ENCODE data around the gene COPS6.
A peak's percentile ranks its signal among the peaks of the same experiment; 100 is the strongest.

The COPS6 gene

DNA sequence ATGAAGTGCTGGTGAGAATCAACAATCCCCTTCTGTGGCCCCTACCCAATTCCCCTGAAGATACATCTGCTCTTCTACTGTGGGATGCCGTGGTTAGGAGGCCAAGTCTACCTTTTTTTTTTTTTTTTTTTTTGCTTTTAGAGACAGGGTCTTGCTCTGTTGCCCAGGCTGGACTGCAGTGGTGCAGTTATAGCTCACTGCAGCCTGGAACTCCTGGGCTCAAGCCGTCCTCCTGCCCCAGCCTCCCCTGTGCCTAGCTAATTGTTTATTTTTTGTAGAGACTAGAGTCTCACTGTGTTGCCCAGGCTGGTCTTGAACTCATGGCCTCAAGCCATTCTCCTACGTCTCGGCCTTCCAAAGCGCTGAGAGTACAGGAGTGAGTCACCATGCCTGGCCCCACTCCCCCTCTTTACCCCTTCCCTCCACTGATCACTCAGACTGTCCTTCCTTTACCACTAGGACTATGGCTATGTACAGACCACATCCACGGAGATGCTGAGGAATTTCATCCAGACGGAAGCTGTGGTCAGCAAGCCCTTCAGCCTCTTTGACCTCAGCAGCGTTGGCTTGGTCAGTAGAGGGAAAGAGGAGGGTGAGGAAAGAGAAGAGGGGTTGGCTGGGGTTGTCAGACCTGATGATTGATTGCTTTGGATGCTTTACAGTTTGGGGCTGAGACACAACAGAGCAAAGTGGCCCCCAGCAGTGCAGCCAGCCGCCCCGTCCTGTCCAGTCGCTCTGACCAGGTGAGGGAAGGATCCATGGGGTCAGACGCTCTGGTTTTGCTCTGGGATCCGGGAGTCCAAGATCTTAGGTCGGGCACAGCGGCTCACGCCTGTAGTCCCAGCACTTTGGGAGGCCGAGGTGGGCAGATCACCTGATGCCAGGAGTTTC, 14.4 kb downstream of the COPS6 start:
- DNase-seq (no peak), ATAC-seq (replicated peaks) (no peak)
- H3K4me3 Mint-ChIP-seq: peak overlapping the region; percentile 96 to 98
- no peaks in the 10 kb centered on the region for H3K27me3 Mint-ChIP-seq
- H3K36me3 Mint-ChIP-seq: peaks cover 35 to 70% of the 10 kb centered on the region in 2 donors
- no peaks in the 10 kb centered on the region for H3K9me3 Mint-ChIP-seq
- peak overlapping the region; percentile 88 for H3K27ac Mint-ChIP-seq
- peaks cover 24 to 54% of the 10 kb centered on the region in 2 donors for H3K4me1 Mint-ChIP-seq

DNA sequence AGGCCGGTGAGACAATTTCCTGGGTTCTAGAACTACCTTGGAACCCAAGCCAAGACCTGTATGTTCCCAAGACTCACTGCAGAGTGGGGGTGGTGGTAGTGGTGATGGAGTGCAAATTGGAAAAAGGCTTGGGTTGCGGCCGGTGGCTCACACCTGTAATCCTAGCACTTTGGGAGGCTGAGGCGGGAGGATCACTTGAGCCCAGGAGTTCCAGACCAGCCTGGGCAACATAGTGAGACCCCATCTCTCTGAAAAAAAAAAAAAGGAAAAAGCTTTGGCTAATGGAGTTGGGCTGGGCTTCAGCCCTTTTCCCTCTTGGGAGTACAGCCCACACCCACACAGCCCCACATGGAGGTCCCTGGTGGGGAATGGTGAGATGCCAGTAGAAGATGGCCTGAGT, 16.8 kb downstream of the COPS6 start:
- H3K27me3 Mint-ChIP-seq: no peaks in the 10 kb centered on the region
- DNase-seq: no peak
- no peak overlapping the region for H3K4me3 Mint-ChIP-seq
- H3K27ac Mint-ChIP-seq: no peak overlapping the region
- no peak for ATAC-seq (replicated peaks)
- peaks cover 7 to 31% of the 10 kb centered on the region in 2 donors for H3K4me1 Mint-ChIP-seq
- H3K36me3 Mint-ChIP-seq: peaks cover 27 to 63% of the 10 kb centered on the region in 2 donors
- no peaks in the 10 kb centered on the region for H3K9me3 Mint-ChIP-seq

GRCh38 chr7:100106633-100107032, 17.9 kb downstream of the COPS6 start:
- no peak for DNase-seq
- Mint-ChIP-seq H3K9me3 (no peaks in the 10 kb centered on the region), H3K27ac (no peak overlapping the region), H3K4me3 (no peak overlapping the region), H3K4me1 (peaks cover 10 to 29% of the 10 kb centered on the region in 2 donors), H3K27me3 (no peaks in the 10 kb centered on the region), H3K36me3 (peaks cover 28 to 69% of the 10 kb centered on the region in 2 donors)
- ATAC-seq (replicated peaks): no peak

DNA sequence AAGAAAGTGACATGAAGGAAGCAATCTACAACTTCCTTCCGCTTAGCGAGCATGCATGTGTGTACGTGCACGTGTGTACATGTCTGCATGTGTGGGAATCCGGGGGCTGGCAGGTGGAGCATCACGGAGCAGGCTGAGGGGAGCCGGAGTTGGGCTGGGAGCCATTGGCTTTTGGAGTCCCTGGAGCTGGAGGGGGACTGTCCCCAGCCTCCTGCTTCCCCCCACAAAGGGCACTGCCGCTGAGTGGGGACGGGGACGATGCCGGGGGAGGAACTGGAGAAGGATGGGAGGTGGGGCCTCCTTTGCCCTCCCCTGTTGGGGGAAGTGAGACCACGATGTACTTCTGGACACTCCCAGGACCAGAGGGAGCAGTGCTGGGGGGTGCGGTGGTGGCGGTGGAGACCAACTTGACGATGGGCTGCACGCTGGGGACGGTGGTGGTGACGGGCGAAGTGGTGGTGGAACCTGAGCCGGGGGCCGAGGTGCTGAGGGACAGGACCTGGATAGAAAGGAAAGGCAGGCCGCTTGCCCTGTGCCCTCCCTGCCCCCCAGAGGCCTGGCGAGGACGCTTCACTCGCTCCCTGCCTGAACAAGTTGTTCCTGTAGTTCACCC, 18.5 kb downstream of the COPS6 start:
- Mint-ChIP-seq H3K27ac (peak overlapping the region; percentile 65), H3K27me3 (no peaks in the 10 kb centered on the region), H3K36me3 (peaks cover 31 to 72% of the 10 kb centered on the region in 2 donors), H3K4me1 (peaks cover 10 to 28% of the 10 kb centered on the region in 2 donors), H3K9me3 (no peaks in the 10 kb centered on the region), H3K4me3 (no peak overlapping the region)
- ATAC-seq (replicated peaks): no peak
- DNase-seq: no peak

GRCh38 chr7:100107890-100108289, 19.1 kb downstream of the COPS6 start:
- Mint-ChIP-seq H3K27me3 (no peaks in the 10 kb centered on the region), H3K9me3 (no peaks in the 10 kb centered on the region), H3K36me3 (peaks cover 37 to 78% of the 10 kb centered on the region in 2 donors)

GRCh38 chr7:100109521-100110163, 20.9 kb downstream of the COPS6 start:
- Mint-ChIP-seq H3K4me1 (peaks cover 3 to 15% of the 10 kb centered on the region in 2 donors), H3K36me3 (peaks cover 44 to 79% of the 10 kb centered on the region in 2 donors), H3K4me3 (no peak overlapping the region), H3K27ac (no peak overlapping the region), H3K27me3 (no peaks in the 10 kb centered on the region), H3K9me3 (no peaks in the 10 kb centered on the region)
- ATAC-seq (replicated peaks): no peak
- no peak for DNase-seq

More at GRCh38 chr7:100107890-100108289, 19.1 kb downstream of the COPS6 start:
- Mint-ChIP-seq H3K27ac (no peak overlapping the region), H3K4me3 (no peak overlapping the region), H3K4me1 (peaks cover 7 to 21% of the 10 kb centered on the region in 2 donors)
- ATAC-seq (replicated peaks) (no peak), DNase-seq (no peak)

DNA sequence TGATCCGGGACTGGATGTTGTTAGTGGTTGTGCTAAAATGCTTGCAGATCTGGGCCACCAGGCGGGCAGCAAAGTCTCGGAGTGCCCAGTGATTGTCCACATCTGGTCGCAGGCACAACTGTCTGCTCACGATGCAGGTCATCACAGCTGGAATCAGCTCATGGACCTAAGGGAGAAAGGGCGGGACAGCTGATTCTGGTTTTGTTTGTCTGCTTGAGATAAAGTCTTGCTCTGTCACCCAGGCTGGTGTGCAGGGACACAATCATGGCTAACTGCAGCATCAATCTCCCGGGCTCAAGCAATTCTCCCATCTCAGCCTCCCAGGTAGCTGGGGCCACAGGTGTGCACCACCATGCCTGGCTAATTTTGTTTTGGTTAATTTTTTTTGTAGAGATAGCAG, 22.4 kb downstream of the COPS6 start:
- H3K27me3 Mint-ChIP-seq: no peaks in the 10 kb centered on the region
- DNase-seq (no peak), ATAC-seq (replicated peaks) (no peak)
- peaks cover 3 to 15% of the 10 kb centered on the region in 2 donors for H3K4me1 Mint-ChIP-seq
- H3K27ac Mint-ChIP-seq: no peak overlapping the region
- H3K9me3 Mint-ChIP-seq: no peaks in the 10 kb centered on the region
- peaks cover 47 to 69% of the 10 kb centered on the region in 2 donors for H3K36me3 Mint-ChIP-seq
- no peak overlapping the region for H3K4me3 Mint-ChIP-seq

GRCh38 chr7:100111914-100112313, 23.1 kb downstream of the COPS6 start:
- Mint-ChIP-seq H3K4me3 (no peak overlapping the region), H3K4me1 (peaks cover 5 to 11% of the 10 kb centered on the region in 2 donors), H3K36me3 (peaks cover 48 to 68% of the 10 kb centered on the region in 2 donors), H3K27ac (no peak overlapping the region), H3K9me3 (no peaks in the 10 kb centered on the region), H3K27me3 (no peaks in the 10 kb centered on the region)
- ATAC-seq (replicated peaks) (no peak), DNase-seq (no peak)

GRCh38 chr7:100115026-100115425, 26.3 kb downstream of the COPS6 start:
- no peak overlapping the region for H3K27ac Mint-ChIP-seq
- no peaks in the 10 kb centered on the region for H3K9me3 Mint-ChIP-seq
- H3K4me3 Mint-ChIP-seq: no peak overlapping the region
- no peaks in the 10 kb centered on the region for H3K27me3 Mint-ChIP-seq
- peaks cover 34 to 53% of the 10 kb centered on the region in 2 donors for H3K36me3 Mint-ChIP-seq
- H3K4me1 Mint-ChIP-seq: peaks cover 8 to 18% of the 10 kb centered on the region in 2 donors
- DNase-seq (no peak), ATAC-seq (replicated peaks) (no peak)

- ATAC-seq (replicated peaks): no peak
- Mint-ChIP-seq H3K9me3 (no peaks in the 10 kb centered on the region), H3K36me3 (peaks cover 20 to 26% of the 10 kb centered on the region in 2 donors), H3K4me1 (peaks cover 14 to 33% of the 10 kb centered on the region in 2 donors), H3K27ac (peak overlapping the region; percentile 97), H3K4me3 (peak overlapping the region; percentile 87 to 99), H3K27me3 (no peaks in the 10 kb centered on the region)
- no peak for DNase-seq
These were observed 29.8 kb downstream of the COPS6 start for GRCh38 chr7:100118388-100119071.

DNA sequence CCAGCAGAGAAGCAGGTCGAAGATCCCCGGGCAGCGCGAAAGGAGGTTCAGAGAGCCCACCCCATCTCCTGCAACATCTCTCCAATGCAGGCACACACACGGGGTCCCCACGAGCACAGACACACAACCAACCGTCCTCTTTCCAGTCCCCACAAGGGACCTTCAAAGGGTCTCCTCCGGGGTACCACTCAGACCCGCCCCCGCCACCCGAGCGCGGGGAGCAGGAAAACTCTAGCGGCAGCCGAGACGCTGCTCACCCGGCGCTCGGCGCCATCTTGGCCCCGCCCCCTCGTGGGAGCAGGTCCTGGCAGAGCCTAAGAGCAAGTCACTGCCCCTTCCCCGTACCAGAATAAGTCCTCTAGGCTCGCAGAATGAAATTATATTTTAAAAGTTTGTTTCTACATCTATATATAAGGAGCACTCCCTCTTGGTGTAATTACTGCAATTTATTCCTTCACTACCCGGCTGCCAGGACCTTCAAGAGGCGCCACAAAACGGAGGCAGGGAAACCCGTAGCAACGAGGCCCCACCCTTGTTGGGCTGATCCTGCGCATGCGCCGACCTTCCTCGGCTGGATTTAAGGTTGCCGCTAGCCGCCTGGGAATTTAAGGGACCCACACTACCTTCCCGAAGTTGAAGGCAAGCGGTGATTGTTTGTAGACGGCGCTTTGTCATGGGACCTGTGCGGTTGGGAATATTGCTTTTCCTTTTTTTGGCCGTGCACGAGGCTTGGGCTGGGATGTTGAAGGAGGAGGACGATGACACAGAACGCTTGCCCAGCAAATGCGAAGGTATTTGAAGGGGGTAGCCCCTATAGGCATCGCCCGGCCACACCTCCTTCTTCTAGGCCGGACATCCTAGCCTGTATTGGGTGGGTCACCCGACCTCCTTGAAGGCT, 30.6 kb downstream of the COPS6 start, which contains the start of the genes CNPY4 and TAF6:
TSS of gene CNPY4 (plus strand) at position 563 of the 898 bp plus-strand sequence. CDS start at position 674, 111 bp downstream.
TSS of gene TAF6 (minus strand) at position 287 of the 898 bp plus-strand sequence. CDS start 5,149 bp downstream, outside the sequence.
- H3K36me3 Mint-ChIP-seq: peaks cover 15 to 19% of the 10 kb centered on the region in 2 donors
- no peaks in the 10 kb centered on the region for H3K9me3 Mint-ChIP-seq
- DNase-seq: peak; percentile 88
- H3K27ac Mint-ChIP-seq: peak within 1 kb of the TSS; percentile 97
- peak; percentile 87 for ATAC-seq (replicated peaks)
- peak within 1 kb of the TSS; percentile 87 to 99 for H3K4me3 Mint-ChIP-seq
- no peaks in the 10 kb centered on the region for H3K27me3 Mint-ChIP-seq
- H3K4me1 Mint-ChIP-seq: peaks cover 15 to 36% of the 10 kb centered on the region in 2 donors

- no peak for DNase-seq
- Mint-ChIP-seq H3K4me1 (peaks cover 23 to 44% of the 10 kb centered on the region in 2 donors), H3K27ac (peak overlapping the region; percentile 97), H3K27me3 (no peaks in the 10 kb centered on the region), H3K9me3 (no peaks in the 10 kb centered on the region), H3K4me3 (peak overlapping the region; percentile 87 to 99), H3K36me3 (peaks cover 15 to 23% of the 10 kb centered on the region in 2 donors)
- ATAC-seq (replicated peaks): peak; percentile 66 to 69
These were observed 31.4 kb downstream of the COPS6 start for GRCh38 chr7:100119970-100120732.

All from stimulated activated naive B cell treated with anti-CD40 and anti-IgM and Interleukin-4, amounts not matched to agents 10 μg/mL and 1 μg/mL and 100 μg/mL, for 72 hours (primary cell).